Dermis blood vessel endothelial cell (primary cell): Measurements from ENCODE around the gene RMND5B. TPM values are rescaled to one million over a fixed set of nuclear protein-coding genes. Genes with fewer than 3 reads are reported as not detected.
"Not testable (repeated sequence)": the region's sequence is repeated elsewhere in the genome, so short reads cannot be mapped to it uniquely, and the experiment has no call there.

Source experiments
- DNase-seq: peaks from one replicate; pipeline ENCODE4 v3.0.0; 2010
- total RNA-seq: library from RNA; depleted of rRNA; stranded (reverse); fragments of >200 nt; gene quantifications from 2 replicates; pipeline ENCODE4 v1.2.3, GENCODE V29; 2014

Gene RMND5B
- total RNA-seq, 1 donor from 2014 or later, result 42.7 TPM

DNA sequence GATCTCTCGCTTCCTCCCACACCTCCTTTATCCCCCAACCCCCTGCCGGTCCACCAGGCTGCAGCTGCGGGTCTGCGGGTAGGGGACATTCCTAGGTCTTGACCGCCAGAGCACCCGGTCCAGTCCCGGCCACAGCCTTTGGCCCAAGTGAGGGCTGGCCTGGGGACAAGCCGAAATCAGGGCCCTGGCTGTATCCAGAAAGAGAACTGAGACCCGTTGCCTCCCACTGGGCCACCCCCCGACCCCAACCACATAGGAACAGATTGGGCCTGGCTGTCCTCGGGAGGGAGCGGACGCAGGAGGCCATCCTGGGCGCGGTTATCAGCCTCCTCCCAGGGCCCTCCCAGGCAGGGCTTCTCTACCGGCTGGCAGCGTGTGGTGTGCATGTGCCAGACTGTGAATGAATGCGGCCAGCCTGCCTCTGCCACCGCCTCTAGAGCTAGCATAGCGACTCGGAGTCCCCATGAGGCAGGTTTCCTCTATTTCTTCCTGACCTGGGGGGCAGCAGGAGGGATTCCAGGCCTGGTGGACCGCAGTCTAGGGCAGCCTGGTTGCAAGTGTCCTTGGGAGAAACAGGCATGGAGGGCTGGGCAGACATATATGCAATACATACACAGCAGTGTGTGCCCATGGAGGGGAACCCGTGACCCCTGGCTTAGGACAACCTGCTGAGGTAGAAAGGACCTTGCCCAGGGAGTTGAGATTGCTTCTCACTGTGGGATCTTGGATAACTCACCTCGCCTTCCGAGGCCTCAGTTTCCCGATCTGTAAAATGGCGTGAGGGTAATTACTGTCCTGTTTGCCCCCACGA lies 16.3 kb upstream of the RMND5B start:
- peak; percentile 41 for DNase-seq

DNA sequence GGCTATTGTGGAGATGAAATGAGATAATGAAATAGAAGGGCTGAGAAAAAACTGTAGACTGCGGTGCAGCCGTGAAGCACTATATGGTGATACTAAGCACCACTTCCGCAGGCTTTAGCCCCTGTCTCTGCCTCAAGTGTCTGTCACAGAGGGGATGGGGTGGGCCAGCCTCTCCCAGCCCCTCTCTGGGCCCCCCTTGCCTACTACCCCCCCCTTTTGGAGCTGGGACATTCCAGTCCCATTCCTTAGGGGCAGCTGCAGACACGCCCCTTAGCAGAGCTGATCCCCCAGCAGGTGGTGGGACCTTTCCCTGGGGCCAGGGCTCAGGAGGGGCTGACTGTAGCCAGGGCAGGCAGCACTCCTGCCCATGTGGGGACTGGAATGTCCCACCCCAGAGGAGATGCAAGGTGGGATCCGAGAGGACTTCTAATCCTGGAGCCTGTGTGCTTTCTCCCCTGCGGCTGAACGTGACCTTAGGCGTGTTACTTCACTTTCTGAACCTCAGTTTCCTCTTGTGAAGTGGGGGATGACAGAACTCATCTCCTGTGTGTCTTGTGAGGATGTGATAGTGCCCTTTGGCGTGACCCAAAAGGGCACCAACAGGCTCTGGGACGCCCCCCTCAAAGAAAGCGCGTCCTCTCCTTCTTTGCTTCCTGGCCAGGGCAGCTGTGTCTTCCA lies 15.5 kb upstream of the RMND5B start:
- DNase-seq, result no peak

- no peak for DNase-seq
These were observed 15.0 kb upstream of the RMND5B start for GRCh38 chr5:178115814-178116142.

DNA sequence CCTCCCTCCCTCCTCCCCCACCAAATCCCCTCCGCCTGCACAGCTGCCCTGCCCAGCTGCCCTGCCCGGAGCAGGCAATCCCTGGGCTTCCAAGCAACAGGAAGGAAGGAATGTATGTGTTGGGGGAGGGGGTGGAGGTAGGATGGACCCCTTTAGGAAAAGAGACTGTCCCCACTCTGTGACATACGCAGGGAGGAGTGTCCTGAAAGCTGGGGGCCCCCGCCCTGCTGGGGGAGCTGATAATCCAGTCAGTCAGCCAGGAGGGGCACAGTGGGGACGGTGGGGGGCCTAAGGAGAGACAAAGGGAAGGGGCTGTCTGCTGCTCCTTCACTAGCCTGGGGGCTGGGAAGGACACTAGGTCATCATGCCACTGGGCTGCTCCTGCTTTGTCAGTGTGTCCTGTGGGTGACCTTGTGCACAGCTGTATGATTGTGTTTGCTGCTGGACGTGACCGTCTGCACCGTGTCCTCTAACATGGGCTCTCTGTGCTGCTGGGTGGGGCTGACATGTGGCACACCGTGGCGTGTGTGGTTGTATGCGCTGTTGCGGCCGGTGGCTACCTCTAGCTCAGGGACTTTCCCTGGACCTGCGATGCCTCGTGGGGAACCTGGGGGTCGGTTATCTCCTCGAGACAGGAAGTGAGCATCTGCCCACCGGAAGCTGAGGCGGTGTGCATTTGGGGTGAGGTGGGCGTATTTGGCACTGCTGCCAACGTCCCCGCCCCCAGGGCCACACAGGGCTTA lies 14.5 kb upstream of the RMND5B start:
- DNase-seq, result peak; percentile 52

- peak; percentile 84 for DNase-seq
These were observed 12.7 kb upstream of the RMND5B start for GRCh38 chr5:178117923-178118701.

- DNase-seq, result no peak
These were observed 10.8 kb upstream of the RMND5B start for GRCh38 chr5:178119915-178120606.

DNA sequence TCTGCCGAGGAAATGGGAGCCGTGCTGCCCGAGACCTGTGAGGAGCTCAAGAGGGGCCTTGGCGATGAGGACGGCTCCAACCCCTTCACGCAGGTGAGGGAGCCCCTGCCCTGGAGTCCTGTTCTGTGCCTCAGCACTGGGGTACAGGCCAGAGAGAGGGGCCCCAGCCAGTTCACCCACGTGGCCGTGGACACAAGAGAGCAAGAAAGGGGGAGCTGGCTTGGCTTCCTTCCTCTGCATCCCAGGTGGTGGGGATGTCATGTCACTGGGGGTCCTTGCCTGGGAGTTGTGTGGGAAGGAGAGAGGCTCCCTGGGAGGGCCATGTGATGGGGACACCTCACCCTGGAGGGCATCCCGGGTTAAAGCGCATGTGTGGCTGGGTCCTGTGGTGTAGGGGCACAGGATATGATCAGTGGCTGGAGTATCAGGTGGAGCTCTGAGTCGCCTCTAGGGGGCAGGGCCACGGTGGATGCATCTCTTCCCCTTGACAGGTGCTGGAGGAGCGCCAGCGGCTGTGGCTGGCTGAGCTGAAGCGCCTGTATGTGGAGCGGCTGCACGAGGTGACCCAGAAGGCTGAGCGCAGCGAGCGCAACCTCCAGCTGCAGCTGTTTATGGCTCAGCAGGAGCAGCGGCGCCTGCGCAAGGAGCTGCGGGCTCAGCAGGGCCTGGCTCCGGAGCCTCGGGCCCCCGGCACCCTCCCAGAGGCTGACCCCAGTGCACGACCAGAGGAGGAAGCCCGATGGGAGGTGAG lies 10.0 kb upstream of the RMND5B start:
- DNase-seq, result peak; percentile 52

DNA sequence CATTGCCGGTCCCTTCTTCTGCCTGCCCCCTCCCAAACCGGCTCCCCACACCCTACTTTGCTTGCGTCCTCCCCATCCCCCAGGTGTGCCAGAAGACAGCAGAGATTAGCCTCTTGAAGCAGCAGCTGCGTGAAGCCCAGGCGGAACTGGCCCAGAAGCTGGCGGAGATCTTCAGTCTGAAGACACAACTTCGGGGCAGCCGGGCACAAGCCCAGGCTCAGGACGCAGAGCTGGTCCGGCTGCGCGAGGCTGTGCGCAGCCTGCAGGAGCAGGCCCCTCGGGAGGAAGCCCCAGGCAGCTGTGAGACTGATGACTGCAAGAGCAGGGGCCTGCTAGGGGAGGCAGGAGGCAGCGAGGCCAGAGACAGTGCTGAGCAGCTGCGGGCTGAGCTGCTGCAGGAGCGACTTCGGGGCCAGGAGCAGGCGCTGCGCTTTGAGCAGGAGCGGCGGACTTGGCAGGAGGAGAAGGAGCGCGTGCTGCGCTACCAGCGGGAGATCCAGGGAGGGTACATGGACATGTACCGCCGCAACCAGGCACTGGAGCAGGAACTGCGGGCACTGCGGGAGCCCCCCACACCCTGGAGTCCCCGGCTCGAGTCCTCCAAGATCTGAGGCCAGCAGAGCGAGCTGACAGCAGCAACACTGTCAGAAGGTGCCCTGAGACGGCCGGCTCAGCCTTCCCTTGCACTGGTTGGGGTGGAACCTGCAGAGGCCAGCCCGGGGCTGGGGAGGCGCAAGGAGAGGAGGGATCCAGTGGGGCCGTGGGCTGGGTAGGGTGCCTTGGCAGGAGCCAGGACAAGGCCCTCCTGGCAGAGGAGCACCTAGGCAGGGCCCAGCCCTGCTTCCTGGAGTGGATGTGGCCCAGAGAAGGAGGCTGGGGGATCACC lies 9.2 kb upstream of the RMND5B start:
- no peak for DNase-seq

DNA sequence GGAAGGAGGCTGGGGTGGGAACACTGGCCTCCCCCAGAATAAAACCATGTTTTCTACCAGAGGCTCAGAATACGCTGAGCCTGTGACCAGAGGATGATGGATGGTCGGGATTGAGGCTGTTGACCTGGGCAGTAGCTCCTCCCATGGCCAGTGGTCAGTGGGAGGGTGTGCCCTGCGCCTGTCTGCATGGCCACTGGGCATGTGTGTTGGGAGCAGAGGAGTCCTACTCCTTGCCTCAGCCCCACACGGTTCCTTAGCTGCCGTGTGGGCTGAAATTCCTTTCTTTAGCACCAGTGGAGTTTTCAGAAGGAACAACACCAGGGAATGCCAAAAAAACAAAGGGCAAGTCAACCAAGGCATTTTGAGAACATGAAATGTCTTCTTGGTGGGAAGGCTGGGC lies 8.5 kb upstream of the RMND5B start:
- DNase-seq, result no peak

- no peak for DNase-seq
These were observed 7.5 kb upstream of the RMND5B start for GRCh38 chr5:178123094-178123965.

DNA sequence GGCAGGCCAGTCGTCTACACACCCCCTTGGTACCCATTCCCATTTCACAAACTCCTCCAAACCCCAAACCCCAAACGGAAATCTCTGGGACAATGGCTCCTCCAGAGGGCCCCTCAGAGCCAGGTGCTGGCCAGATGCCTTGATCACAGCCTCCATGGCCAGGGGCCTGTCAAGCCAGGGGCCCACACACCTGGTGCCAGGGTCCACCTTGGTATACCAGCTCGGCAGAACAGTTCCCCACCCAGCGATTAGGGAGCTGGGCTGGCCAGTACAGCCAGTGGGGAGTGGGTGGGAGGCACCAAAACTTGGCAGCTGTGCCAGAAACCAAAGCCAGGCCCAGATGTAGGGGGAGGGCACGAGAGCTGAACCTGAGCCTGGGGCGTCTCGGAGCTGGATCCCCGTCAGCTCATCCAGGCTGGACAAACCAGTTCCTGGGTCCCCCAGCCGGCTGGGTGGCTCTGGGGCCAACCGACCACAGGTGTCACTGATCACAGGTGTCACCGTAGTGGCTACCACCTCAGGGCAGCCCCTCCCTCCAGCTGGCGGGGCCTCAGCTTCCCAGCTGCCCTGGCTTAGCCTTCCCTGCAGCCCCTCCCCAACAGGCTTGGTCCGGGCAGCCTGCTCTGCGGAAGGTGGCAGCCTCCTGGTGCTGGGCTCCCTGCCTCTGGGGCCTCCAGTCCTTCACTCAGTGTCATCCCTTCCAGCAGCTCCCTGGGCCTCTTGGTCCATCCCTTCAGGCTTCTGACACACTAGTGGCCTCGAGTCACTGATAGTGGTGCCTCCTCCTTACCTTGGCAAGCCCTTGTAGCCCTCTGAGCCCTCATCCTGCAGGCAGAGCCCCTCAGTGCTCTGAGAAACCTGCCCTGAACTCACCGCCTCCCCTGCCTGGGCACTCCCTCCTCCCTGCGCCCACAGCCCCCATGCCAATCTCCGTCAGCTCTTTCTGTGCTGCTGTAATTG lies 6.6 kb upstream of the RMND5B start:
- DNase-seq, result no peak

DNA sequence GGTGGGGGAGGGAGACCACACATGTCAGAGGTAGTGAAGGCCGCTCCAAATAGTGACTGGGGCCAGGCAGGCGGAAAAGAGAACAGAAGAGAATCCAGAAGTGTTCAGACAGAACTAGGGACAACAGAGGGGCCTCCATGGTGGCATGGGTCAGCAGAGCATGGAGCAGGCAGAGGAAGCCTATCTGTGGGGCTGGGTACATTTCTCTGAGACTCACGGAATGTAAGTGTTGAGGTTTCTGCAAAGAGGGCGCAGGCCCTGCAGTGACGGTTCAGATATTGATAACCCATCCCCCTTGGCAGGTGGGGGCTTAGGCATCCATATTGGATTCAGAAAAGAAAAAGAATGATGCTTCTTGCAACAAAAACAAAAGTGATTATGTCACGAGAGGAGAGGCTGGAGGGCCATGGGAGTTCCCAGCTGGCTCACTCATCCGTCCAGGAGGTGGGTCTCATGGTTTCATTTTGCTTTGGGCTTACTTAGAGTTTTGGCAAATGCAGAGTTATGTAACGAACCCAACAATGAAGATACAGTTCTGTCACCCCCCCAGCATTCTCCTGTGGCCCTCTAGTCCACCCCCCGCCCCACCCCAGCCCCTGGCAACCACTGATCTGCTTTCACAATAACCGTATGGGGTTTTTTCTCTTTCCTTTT lies 5.4 kb upstream of the RMND5B start:
- no peak for DNase-seq

- peak; percentile 58 for DNase-seq
These were observed 4.3 kb upstream of the RMND5B start for GRCh38 chr5:178126556-178126955.

DNA sequence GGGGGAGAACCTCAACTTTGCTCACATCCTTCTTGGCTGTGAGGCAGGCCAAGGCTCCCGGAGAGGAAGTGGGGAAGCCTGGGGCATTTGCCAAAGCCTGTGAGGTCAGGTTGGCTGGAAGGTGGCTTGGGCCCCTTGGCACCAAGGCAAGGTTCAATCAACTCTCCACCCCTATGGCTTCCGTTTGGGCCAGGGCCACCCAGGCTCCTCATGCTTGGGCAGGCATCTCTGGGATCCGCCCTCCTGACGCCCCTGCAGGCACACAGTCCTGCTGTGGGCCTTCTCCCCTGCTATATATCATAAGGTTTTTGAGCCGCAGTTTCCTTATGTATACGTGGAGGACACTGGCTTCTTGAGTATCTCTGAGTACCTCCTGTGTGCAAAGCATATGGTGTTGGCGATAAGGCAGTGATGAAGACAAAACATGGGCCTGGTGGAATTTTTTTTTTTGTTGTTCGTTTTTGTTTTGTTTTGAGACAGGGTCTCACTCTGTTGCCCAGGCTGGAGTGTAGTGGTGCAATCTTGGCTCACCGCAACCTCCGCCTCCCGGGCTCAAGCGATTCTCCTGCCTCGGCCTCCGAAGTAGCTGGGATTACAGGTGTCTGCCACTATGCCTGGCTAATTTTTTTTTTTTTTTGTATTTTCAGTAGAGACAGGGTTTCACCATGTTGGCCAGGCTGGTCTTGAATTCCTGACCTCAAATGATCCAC lies 3.4 kb upstream of the RMND5B start:
- not testable (repeated sequence) for DNase-seq

DNA sequence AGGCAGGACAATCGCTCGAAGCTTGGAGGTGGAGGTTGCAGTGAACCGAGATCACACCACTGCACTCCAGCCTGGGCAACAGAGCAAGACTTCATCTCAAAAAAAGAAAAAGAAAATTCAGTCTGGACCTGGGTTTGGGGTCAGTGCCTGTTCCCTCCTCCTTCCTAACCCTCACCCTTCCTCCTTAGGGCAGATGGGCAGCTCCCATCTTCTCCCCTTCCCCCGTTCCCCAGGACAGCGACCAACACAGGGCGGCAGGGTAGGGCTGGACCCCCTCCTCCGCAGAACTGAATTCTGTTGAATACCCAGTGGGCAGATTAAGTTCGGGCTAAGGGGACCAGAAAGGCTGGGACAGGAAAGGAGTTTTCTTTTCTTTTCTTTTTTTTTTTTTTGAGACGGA lies 1.5 kb upstream of the RMND5B start:
- no peak for DNase-seq

DNA sequence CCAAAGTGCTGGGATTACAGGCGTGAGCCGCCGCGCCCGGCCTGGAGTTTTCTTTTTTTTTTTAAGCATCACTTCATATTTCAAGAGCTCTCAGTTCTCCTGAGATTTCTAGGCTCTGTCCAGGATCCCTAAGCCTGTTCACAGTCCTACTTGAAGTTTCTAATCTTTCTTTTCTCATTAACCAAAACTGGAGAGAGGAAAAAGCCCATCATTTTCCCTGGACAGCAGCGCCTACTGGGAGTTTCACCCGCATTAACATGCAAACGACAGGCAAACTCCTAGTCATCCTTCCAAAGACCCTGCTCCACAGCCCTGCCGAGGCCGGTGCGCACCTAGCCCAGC lies 609 bp upstream of the RMND5B start:
- DNase-seq, result not testable (repeated sequence)

DNA sequence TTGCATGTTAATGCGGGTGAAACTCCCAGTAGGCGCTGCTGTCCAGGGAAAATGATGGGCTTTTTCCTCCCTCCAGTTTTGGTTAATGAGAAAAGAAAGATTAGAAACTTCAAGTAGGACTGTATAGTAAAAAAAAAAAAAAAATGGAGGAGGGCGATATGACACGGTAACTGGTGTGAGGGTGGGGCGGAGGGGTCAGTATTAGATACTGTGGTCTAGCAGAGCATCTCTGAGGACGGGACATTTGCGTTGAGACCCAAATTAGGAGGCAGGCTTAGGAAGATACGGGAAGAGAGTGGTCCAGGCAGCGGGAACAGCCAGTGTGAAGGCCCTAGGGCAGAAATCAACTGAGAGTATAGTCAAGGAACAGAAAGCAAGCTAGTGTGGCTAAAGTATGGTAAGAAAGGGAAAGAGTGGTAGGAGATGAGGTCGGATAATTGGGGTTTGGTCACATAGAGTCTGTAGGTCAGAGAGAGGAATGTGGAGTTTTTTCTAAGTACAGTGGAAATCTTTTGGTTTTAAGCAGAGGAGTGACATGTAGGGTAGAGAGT lies 707 bp downstream of the RMND5B start:
- no peak for DNase-seq
